Nephron (organoid): ENCODE data around the gene CORO6.

Experiments
- H3K27ac Mint-ChIP-seq, 3 experiments: 2 replicates each; pipeline ENCODE4 v1.8.0; 2020; ENCODE audit warnings: mixed read lengths in 3 of 3, mild to moderate bottlenecking in 2 of 3, moderate library complexity in 1 of 3
- H3K27me3 Mint-ChIP-seq: 2 replicates; pipeline ENCODE4 v1.8.0; 2021; ENCODE audit warnings: low read depth, mild to moderate bottlenecking, moderate library complexity, mixed read lengths
- H3K36me3 Mint-ChIP-seq: 2 replicates; pipeline ENCODE4 v1.8.0; 2020; ENCODE audit warnings: low read depth, mixed read lengths
- H3K4me1 Mint-ChIP-seq: 2 replicates; pipeline ENCODE4 v1.8.0; 2020; ENCODE audit warnings: mixed read lengths
- H3K4me3 Mint-ChIP-seq, 3 experiments: 2 replicates each; pipeline ENCODE4 v1.8.0; 2020; ENCODE audit warnings: mild to moderate bottlenecking in 3 of 3, mixed read lengths in 3 of 3, moderate library complexity in 2 of 3
- H3K9me3 Mint-ChIP-seq: 2 replicates; pipeline ENCODE4 v1.8.0; 2020; ENCODE audit warnings: mixed read lengths
- CTCF ChIP-seq, 3 experiments: fragments of 200-600 bp; sonication (generic); IDR thresholded peaks; one replicate each; pipeline ENCODE4 v1.5.0; 2021; ENCODE audit warnings: antibody characterized with exemption in 3 of 3; ENCODE audit not compliant: unreplicated experiment in 3 of 3

Gene CORO6

GRCh38 chr17:29622337-29623282 lies at the start of gene CORO6:
CORO6 (minus strand) TSS chr17:29622912; CDS start chr17:29621421, 1,491 bp downstream.
- peaks cover 64% of the 10 kb centered on the region for H3K27me3 Mint-ChIP-seq
- peaks cover 10% of the 10 kb centered on the region for H3K4me1 Mint-ChIP-seq
- peak within 1 kb of the TSS in 1 of 3 experiments; percentile 12 for H3K27ac Mint-ChIP-seq
- TF ChIP-seq CTCF (IDR thresholded peaks at IDR 0.05; ENCODE audit: unreplicated experiment in 3 of 3): no peak
- no peaks in the 10 kb centered on the region for H3K9me3 Mint-ChIP-seq
- H3K4me3 Mint-ChIP-seq: peak within 1 kb of the TSS; percentile 77 to 80 (median 79)
- peaks cover 5% of the 10 kb centered on the region for H3K36me3 Mint-ChIP-seq

DNA sequence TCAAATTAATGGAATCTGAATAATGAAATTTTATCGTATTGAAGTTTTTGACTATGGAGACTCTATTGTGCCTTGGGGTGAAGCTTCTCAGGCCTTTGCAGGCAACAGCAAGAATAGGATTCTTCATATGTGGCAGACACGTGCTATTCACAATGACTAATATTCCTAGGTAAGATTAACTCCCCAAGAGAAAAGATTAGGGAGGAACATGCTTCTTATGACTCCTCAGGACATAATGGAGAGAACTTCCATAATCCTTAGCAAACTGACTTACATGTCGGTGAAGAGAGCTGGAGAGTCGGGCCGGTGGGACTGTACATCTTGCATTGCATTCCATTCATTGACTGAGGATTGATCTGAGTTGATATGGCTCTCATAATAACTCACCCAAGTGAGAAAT lies 48.9 kb upstream of the CORO6 start:
- Mint-ChIP-seq H3K27me3 (no peaks in the 10 kb centered on the region), H3K36me3 (peaks cover 32% of the 10 kb centered on the region), H3K4me3 (no peak overlapping the region), H3K9me3 (no peaks in the 10 kb centered on the region), H3K27ac (peak overlapping the region in 1 of 3 experiments; percentile 29), H3K4me1 (no peaks in the 10 kb centered on the region)
- no peak for TF ChIP-seq CTCF (IDR thresholded peaks at IDR 0.05; ENCODE audit: unreplicated experiment in 3 of 3)

DNA sequence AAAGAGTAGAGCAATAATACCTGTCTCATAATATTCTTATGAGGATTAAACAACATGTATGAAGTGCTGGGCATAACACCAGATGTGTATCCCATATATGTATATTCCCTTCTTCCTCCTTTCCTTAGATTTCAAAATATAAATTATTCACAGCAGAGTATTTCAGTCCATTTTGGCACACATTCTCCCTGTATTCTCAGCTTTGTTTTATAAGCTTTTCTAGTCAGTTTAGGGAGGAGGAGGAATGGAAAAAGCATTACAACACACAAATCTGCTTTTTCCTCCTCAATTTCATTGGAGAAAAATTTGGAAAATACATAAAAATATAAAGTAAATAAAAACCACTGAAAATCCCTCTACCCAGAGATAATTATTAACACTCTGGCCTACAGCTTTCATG lies 46.6 kb upstream of the CORO6 start:
- no peaks in the 10 kb centered on the region for H3K27me3 Mint-ChIP-seq
- H3K9me3 Mint-ChIP-seq: no peaks in the 10 kb centered on the region
- no peak overlapping the region for H3K4me3 Mint-ChIP-seq
- no peak for TF ChIP-seq CTCF (IDR thresholded peaks at IDR 0.05; ENCODE audit: unreplicated experiment in 3 of 3)
- H3K4me1 Mint-ChIP-seq: no peaks in the 10 kb centered on the region
- H3K36me3 Mint-ChIP-seq: peaks cover 39% of the 10 kb centered on the region
- no peak overlapping the region for H3K27ac Mint-ChIP-seq

- no peak for TF ChIP-seq CTCF (IDR thresholded peaks at IDR 0.05; ENCODE audit: unreplicated experiment in 3 of 3)
- Mint-ChIP-seq H3K4me3 (no peak overlapping the region), H3K36me3 (peaks cover 43% of the 10 kb centered on the region), H3K27me3 (no peaks in the 10 kb centered on the region), H3K4me1 (peaks cover 5% of the 10 kb centered on the region), H3K27ac (no peak overlapping the region), H3K9me3 (no peaks in the 10 kb centered on the region)
Measured at GRCh38 chr17:29667969-29668368, 45.3 kb upstream of the CORO6 start.

DNA sequence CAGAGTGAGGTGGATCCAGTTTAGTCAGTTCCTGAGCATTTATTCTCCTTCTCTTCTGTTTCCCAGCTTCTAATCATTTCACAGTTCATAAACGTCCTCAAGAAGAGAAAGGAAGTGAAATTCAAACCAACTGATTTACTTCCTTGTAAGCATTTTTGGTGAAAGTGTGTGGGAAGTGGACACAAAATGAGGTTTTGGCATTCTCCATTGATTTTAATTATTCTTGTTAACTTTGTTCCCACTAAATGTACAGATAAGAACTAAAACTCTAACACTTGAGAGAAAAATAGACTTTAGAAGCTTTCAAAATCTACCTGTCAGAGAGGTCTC lies 42.7 kb upstream of the CORO6 start:
- H3K9me3 Mint-ChIP-seq: no peaks in the 10 kb centered on the region
- TF ChIP-seq CTCF (IDR thresholded peaks at IDR 0.05; ENCODE audit: unreplicated experiment in 3 of 3): no peak
- peaks cover 11% of the 10 kb centered on the region for H3K4me1 Mint-ChIP-seq
- peaks cover 42% of the 10 kb centered on the region for H3K36me3 Mint-ChIP-seq
- peak overlapping the region in 1 of 3 experiments; percentile 72 for H3K27ac Mint-ChIP-seq
- no peaks in the 10 kb centered on the region for H3K27me3 Mint-ChIP-seq
- no peak overlapping the region for H3K4me3 Mint-ChIP-seq
